ENCODE data around the gene ADIPOR2.
"Not testable (repeated sequence)": the region's sequence is repeated elsewhere in the genome, so short reads cannot be mapped to it uniquely, and the experiment has no call there.

Gene ADIPOR2

GRCh38 chr12:1732914-1733313 is 42.0 kb downstream of the ADIPOR2 start:
- no peak for DNase-seq (ENCODE audit: low spot score)

GRCh38 chr12:1733712-1734111 is 42.8 kb downstream of the ADIPOR2 start:
- not testable (repeated sequence) for DNase-seq (ENCODE audit: low spot score)

- DNase-seq (ENCODE audit: low spot score) = no peak
These were observed 46.9 kb downstream of the ADIPOR2 start for GRCh38 chr12:1737652-1738286.

- DNase-seq (ENCODE audit: low spot score) = no peak
These were observed 47.6 kb downstream of the ADIPOR2 start for GRCh38 chr12:1738446-1738845.

GRCh38 chr12:1739368-1739767 is 48.5 kb downstream of the ADIPOR2 start:
- no peak for DNase-seq (ENCODE audit: low spot score)

GRCh38 chr12:1740161-1740948 is 49.5 kb downstream of the ADIPOR2 start:
- no peak for DNase-seq (ENCODE audit: low spot score)

- DNase-seq (ENCODE audit: low spot score) = no peak
These were observed 50.5 kb downstream of the ADIPOR2 start for GRCh38 chr12:1741154-1741949.

- DNase-seq (ENCODE audit: low spot score) = no peak
These were observed 54.1 kb downstream of the ADIPOR2 start for GRCh38 chr12:1744932-1745331.

GRCh38 chr12:1747609-1748008 is 56.7 kb downstream of the ADIPOR2 start:
- DNase-seq (ENCODE audit: low spot score) = no peak

- DNase-seq (ENCODE audit: low spot score) = no peak
These were observed 58.1 kb downstream of the ADIPOR2 start for GRCh38 chr12:1749019-1749418.

GRCh38 chr12:1750300-1750699 is 59.4 kb downstream of the ADIPOR2 start:
- no peak for DNase-seq (ENCODE audit: low spot score)

GRCh38 chr12:1758376-1758775 is 67.5 kb downstream of the ADIPOR2 start:
- no peak for DNase-seq (ENCODE audit: low spot score)

- DNase-seq (ENCODE audit: low spot score) = no peak
These were observed 68.0 kb downstream of the ADIPOR2 start for GRCh38 chr12:1758887-1759286.

- no peak for DNase-seq (ENCODE audit: low spot score)
These were observed 69.9 kb downstream of the ADIPOR2 start for GRCh38 chr12:1760566-1761382.

- no peak for DNase-seq (ENCODE audit: low spot score)
These were observed 71.0 kb downstream of the ADIPOR2 start for GRCh38 chr12:1761857-1762256.

GRCh38 chr12:1763153-1763552 is 72.3 kb downstream of the ADIPOR2 start:
- DNase-seq (ENCODE audit: low spot score) = no peak

GRCh38 chr12:1766110-1766509 is 75.2 kb downstream of the ADIPOR2 start:
- DNase-seq (ENCODE audit: low spot score) = no peak

- no peak for DNase-seq (ENCODE audit: low spot score)
These were observed 76.7 kb downstream of the ADIPOR2 start for GRCh38 chr12:1767407-1768090.

GRCh38 chr12:1768615-1769014 is 77.7 kb downstream of the ADIPOR2 start:
- no peak for DNase-seq (ENCODE audit: low spot score)

- DNase-seq (ENCODE audit: low spot score) = no peak
These were observed 79.1 kb downstream of the ADIPOR2 start for GRCh38 chr12:1769809-1770494.

All from HuH-7 (cell line).